Right atrium auricular region (tissue), 2 donors: ENCODE measurements around the gene CAMTA1. TPM values are rescaled to one million over a fixed set of nuclear protein-coding genes. Genes with fewer than 3 reads are reported as not detected.

Experiments used
- DNase-seq: peaks from one replicate; pipeline ENCODE4 v3.0.0-alpha.2; 2019; ENCODE audit warnings: low spot score
- H3K27ac ChIP-seq, 2 donors: fragments of 200-600 bp; sonication (generic); 1 replicate in 1 of 2; 2 replicates in 1 of 2; pipeline ENCODE4 v1.5.1; 2016 to 2019
- H3K27me3 ChIP-seq, 2 donors: fragments of 200-600 bp; sonication (generic); one replicate each; pipeline versions ENCODE4 v1.5.1 to v1.6.0; 2017 to 2019
- H3K36me3 ChIP-seq: fragments of 200-600 bp; sonication (generic); one replicate; pipeline ENCODE4 v1.5.1; 2016
- H3K4me1 ChIP-seq, 2 donors: fragments of 200-600 bp; sonication (generic); one replicate each; pipeline versions ENCODE4 v1.5.1 to v1.6.0; 2017 to 2019
- H3K4me3 ChIP-seq, 2 donors: fragments of 200-600 bp; sonication (generic); 1 replicate in 1 of 2; 2 replicates in 1 of 2; pipeline ENCODE4 v1.5.1; 2017 to 2019; ENCODE audit warnings: mild to moderate bottlenecking in 1 of 2, moderate library complexity in 1 of 2
- H3K9me3 ChIP-seq, 2 donors: fragments of 200-600 bp; sonication (generic); one replicate each; pipeline ENCODE4 v1.5.1; 2019
- total RNA-seq, 2 donors: library from RNA; depleted of rRNA; stranded (reverse); fragments of >200 nt; gene quantifications; one replicate each; pipeline ENCODE4 v1.1.0, GENCODE V29; 2016
- TF ChIP-seq, protein P1 (sequence below), 2 donors: fragments of 200-600 bp; sonication (generic); IDR thresholded peaks; one replicate each; pipeline ENCODE4 v1.5.1; 2019; ENCODE audit warnings: antibody characterized with exemption in 2 of 2

Gene CAMTA1
- total RNA-seq, 2 donors from 2014 or later: 132 to 190 TPM

DNA sequence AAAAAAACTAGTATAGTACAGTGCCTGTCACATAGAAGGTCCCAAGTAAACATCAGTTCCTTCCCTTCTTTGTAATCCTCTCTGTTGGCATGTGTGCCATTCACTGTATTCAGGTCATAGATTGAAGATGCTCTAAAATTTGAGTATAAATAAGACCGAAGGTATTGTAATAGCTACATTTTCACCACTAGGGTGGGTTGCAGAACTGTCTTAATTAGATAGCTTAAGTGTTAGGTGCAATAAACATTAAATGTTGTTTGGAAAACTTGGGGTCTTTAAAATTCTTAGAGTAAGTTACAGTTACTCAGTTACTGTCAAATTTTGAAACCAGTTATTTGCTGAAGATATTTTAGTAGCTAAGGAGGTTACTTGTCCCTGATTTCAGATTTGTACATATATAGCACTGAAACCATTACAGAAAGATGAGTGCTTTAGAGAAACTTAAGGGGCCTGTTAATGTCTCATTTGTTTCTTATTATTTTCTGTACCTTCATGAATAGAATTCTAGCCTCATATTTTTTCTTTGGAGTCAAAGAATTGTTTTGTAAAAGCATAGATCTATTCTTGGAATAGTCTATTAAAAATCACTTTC is 1023.1 kb downstream of the CAMTA1 start:
- H3K27ac ChIP-seq: no peak overlapping the region
- TF ChIP-seq, protein P1, sequence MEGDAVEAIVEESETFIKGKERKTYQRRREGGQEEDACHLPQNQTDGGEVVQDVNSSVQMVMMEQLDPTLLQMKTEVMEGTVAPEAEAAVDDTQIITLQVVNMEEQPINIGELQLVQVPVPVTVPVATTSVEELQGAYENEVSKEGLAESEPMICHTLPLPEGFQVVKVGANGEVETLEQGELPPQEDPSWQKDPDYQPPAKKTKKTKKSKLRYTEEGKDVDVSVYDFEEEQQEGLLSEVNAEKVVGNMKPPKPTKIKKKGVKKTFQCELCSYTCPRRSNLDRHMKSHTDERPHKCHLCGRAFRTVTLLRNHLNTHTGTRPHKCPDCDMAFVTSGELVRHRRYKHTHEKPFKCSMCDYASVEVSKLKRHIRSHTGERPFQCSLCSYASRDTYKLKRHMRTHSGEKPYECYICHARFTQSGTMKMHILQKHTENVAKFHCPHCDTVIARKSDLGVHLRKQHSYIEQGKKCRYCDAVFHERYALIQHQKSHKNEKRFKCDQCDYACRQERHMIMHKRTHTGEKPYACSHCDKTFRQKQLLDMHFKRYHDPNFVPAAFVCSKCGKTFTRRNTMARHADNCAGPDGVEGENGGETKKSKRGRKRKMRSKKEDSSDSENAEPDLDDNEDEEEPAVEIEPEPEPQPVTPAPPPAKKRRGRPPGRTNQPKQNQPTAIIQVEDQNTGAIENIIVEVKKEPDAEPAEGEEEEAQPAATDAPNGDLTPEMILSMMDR (IDR thresholded peaks at IDR 0.05): peak in 1 of 2 donors; percentile 62

DNA sequence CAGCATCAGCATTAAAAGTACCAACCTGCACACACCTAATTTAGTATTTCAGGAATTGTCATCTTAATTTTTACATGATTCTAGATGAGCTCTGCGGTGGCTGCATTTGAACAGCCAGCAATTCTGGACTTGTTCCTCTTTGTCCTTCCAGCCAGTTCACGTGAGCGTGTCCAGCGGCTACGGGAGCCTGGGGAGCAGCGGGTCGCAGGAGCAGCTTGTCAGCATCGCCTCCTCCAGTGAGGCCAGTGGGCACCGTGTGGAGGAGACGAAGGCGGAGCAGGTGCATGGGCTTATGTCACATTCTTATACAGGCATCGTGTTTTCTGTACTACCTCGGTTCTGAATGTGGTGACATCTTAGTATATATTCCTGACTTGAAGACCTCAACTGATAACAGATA is 1024.5 kb downstream of the CAMTA1 start:
- no peak overlapping the region for H3K27ac ChIP-seq
- H3K9me3 ChIP-seq: peaks cover 0 to 13% of the 10 kb centered on the region in 2 donors
- H3K36me3 ChIP-seq: peaks cover 82% of the 10 kb centered on the region
- H3K4me1 ChIP-seq: no peaks in the 10 kb centered on the region
- no peaks in the 10 kb centered on the region for H3K27me3 ChIP-seq
- no peak overlapping the region for H3K4me3 ChIP-seq
- TF ChIP-seq, protein P1 (IDR thresholded peaks at IDR 0.05): no peak
- DNase-seq: no peak

More for the DNA sequence above, 1023.1 kb downstream of the CAMTA1 start:
- Histone ChIP-seq H3K27me3 (no peaks in the 10 kb centered on the region), H3K9me3 (peaks cover 0 to 4% of the 10 kb centered on the region in 2 donors), H3K4me3 (no peak overlapping the region), H3K36me3 (peaks cover 83% of the 10 kb centered on the region), H3K4me1 (no peaks in the 10 kb centered on the region)
- DNase-seq: no peak

DNA sequence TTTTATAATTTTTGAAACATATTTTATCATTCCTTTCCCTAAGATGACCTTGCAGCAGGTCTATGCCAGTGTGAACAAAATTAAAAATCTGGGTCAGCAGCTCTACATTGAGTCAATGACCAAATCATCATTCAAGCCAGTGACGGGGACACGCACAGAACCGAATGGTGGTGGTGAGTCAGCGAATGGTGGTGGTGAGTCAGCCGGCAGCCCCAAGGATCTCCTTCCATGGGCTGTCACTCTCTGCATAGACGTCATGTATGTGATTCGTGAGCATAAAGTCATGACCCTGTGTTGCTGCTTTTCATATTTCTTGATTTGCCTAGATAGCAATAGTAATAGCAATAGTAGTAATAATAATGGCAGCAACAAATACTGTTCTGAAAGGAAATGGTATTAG is 1025.1 kb downstream of the CAMTA1 start:
- peaks cover 76% of the 10 kb centered on the region for H3K36me3 ChIP-seq

DNA sequence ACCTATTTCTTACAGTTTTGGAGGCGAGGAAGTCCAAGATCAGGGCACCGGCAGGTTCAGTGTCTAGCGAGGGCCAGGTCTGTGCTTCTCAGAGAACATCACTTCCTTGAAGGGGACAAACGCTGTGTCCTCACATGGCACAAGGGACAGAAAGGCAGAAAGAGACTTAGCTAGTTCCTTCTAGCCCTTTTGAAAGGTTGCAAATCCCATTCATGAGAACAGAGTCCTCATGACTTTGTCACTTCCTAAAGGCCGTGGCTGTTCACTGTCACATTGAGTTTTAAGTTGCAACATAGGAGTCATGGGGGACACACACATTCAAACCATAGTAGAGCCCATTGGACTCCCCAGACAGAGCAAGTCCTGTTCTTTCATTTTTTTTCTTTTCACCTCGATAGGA is 1026.2 kb downstream of the CAMTA1 start:
- H3K4me1 ChIP-seq: no peaks in the 10 kb centered on the region
- no peaks in the 10 kb centered on the region for H3K27me3 ChIP-seq
- TF ChIP-seq, protein P1 (IDR thresholded peaks at IDR 0.05): no peak
- DNase-seq: no peak
- H3K9me3 ChIP-seq: peaks cover 0 to 13% of the 10 kb centered on the region in 2 donors
- H3K27ac ChIP-seq: no peak overlapping the region
- peaks cover 65% of the 10 kb centered on the region for H3K36me3 ChIP-seq
- H3K4me3 ChIP-seq: no peak overlapping the region

More for the DNA sequence above, 1025.1 kb downstream of the CAMTA1 start:
- Histone ChIP-seq H3K27ac (no peak overlapping the region), H3K27me3 (no peaks in the 10 kb centered on the region), H3K9me3 (peaks cover 0 to 13% of the 10 kb centered on the region in 2 donors), H3K4me1 (no peaks in the 10 kb centered on the region), H3K4me3 (no peak overlapping the region)
- no peak for DNase-seq
- TF ChIP-seq, protein P1 (IDR thresholded peaks at IDR 0.05): no peak

DNA sequence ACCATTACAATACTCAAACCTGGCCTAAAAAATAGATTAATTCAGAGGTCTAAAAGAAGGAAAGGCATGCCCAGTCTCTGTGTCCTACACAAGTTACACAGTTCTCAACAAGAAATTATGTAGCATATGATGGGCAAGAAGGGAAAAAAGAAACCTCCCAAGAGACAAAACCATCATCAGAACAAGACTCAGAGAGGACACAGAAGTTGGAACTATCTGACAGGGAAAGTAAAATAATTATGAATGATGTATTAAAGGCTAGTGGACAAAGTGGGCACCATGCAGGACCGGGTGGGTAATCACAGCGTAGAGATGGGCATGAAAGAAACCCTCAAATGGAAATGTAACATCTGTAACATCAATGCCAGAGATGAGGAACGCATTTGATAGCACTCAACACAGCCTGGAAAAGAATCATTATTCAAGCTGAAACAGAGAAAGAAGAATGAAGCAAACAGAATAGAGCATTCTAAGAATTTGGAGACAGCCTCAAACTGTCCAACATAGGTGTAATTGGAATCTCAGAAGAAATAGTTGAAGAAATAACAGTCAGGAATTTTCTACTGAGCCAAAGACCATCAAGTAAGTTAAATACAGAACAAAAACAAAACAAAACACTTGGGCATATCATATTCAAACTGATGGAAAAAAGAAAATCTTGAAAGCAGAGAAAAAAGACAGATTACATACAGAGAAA is 1028.6 kb downstream of the CAMTA1 start:
- Histone ChIP-seq H3K4me1 (no peaks in the 10 kb centered on the region), H3K4me3 (no peak overlapping the region), H3K36me3 (peaks cover 61% of the 10 kb centered on the region), H3K27me3 (no peaks in the 10 kb centered on the region), H3K9me3 (peaks cover 0 to 13% of the 10 kb centered on the region in 2 donors), H3K27ac (no peak overlapping the region)
- TF ChIP-seq, protein P1 (IDR thresholded peaks at IDR 0.05): no peak
- no peak for DNase-seq

Other genes with a start within 250 kb of the CAMTA1 start
- 10 to 100 TPM; 15.4 to 15.6 TPM for gene NOL9, start 230.9 kb upstream of the CAMTA1 start, total RNA-seq
- not detected for gene TAS1R1, start 230.1 kb upstream of the CAMTA1 start, total RNA-seq
- 1 to 10 TPM; 4.0 to 9.0 TPM for gene ZBTB48, start 205.5 kb upstream of the CAMTA1 start, total RNA-seq
- gene KLHL21, start 182.6 kb upstream of the CAMTA1 start, total RNA-seq: 10 to 100 TPM; 61.6 to 83.0 TPM
- 1 to 10 TPM; 5.0 to 8.1 TPM for gene PHF13, start 171.7 kb upstream of the CAMTA1 start, total RNA-seq
- gene THAP3, start 160.6 kb upstream of the CAMTA1 start, total RNA-seq: 10 to 100 TPM; 14.6 to 21.4 TPM
- 10 to 100 TPM; 25.3 to 48.0 TPM for gene DNAJC11, start 83.6 kb upstream of the CAMTA1 start, total RNA-seq